ENCODE results near the gene RAB3A.

The RAB3A gene

GRCh38 chr19:18150776-18151624 lies 52.8 kb downstream of the RAB3A start:
- H3K4me3 ChIP-seq (ENCODE audit: low read length), result no peak overlapping the region
- TF ChIP-seq CTCF (conservative IDR thresholded peaks at IDR 0.05; ENCODE audit: low read length), result no peak
- DNase-seq (ENCODE audit: low read depth), result no peak

GRCh38 chr19:18149596-18149975 lies 54.3 kb downstream of the RAB3A start:
- no peak overlapping the region for H3K4me3 ChIP-seq (ENCODE audit: low read length)
- no peak for DNase-seq (ENCODE audit: low read depth)
- no peak for TF ChIP-seq CTCF (conservative IDR thresholded peaks at IDR 0.05; ENCODE audit: low read length)

- no peak for DNase-seq (ENCODE audit: low read depth)
- H3K4me3 ChIP-seq (ENCODE audit: low read length), result no peak overlapping the region
- TF ChIP-seq CTCF (conservative IDR thresholded peaks at IDR 0.05; ENCODE audit: low read length), result no peak
Observed at GRCh38 chr19:18147396-18147795, 56.4 kb downstream of the RAB3A start.
